Upper lobe of left lung (tissue), 4 donors: ENCODE data around the gene MYLK.

Experiments
- CTCF ChIP-seq, 6 experiments: fragments of 450-650 bp in 4 of 6; fragments of 200-600 bp in 2 of 6; sonication (generic) in 2 of 6; IDR thresholded peaks; one replicate each; pipeline ENCODE4 v1.5.1; 2016 to 2019; ENCODE audit warnings: antibody characterized with exemption in 6 of 6
- EP300 ChIP-seq, 4 donors: sonication (generic); formaldehyde crosslinking; IDR thresholded peaks; one replicate each; pipeline ENCODE4 v1.5.1; 2017; ENCODE audit warnings: antibody characterized with exemption in 4 of 4, control low read depth in 2 of 4
- POLR2A ChIP-seq, 4 donors: fragments of 450-650 bp; IDR thresholded peaks; one replicate each; pipeline ENCODE4 v1.5.1; 2016 to 2017; ENCODE audit warnings: antibody characterized with exemption in 4 of 4, mild to moderate bottlenecking in 2 of 4
- POLR2AphosphoS5 ChIP-seq, 2 donors: sonication (generic); formaldehyde crosslinking; IDR thresholded peaks; one replicate each; pipeline ENCODE4 v1.5.1; 2017; ENCODE audit warnings: antibody characterized with exemption in 2 of 2

GRCh38 chr3:123695152-123695551 is 189.0 kb downstream of the MYLK start:
- TF ChIP-seq POLR2A (IDR thresholded peaks at IDR 0.05) = no peak
- no peak for TF ChIP-seq EP300 (IDR thresholded peaks at IDR 0.05)
- no peak for TF ChIP-seq CTCF (IDR thresholded peaks at IDR 0.05)
- no peak for TF ChIP-seq POLR2AphosphoS5 (IDR thresholded peaks at IDR 0.05)
